ENCODE results near the gene C1orf167.

The C1orf167 gene

GRCh38 chr1:11735854-11736745 is 25.9 kb upstream of the C1orf167 start, which contains the start of gene AGTRAP:
Gene AGTRAP, plus strand, starts transcription at chr1:11736136. Its CDS starts 73 bp downstream, at chr1:11736209.
- in situ Hi-C loops (cut with MboI; ENCODE audit: low sequenced_read_pairs): no loop called here

GRCh38 chr1:11736746-11737639 is 25.0 kb upstream of the C1orf167 start:
- in situ Hi-C loops (cut with MboI; ENCODE audit: low sequenced_read_pairs): no loop called here

- in situ Hi-C loops (cut with MboI; ENCODE audit: low sequenced_read_pairs): no loop called here
Measured at GRCh38 chr1:11738096-11738495, 23.9 kb upstream of the C1orf167 start.

- in situ Hi-C loops (cut with MboI; ENCODE audit: low sequenced_read_pairs): no loop called here
Measured at GRCh38 chr1:11738783-11739182, 23.2 kb upstream of the C1orf167 start.

GRCh38 chr1:11740258-11741192 is 21.5 kb upstream of the C1orf167 start:
- in situ Hi-C loops (cut with MboI; ENCODE audit: low sequenced_read_pairs): no loop called here

- in situ Hi-C loops (cut with MboI; ENCODE audit: low sequenced_read_pairs): no loop called here
Measured at GRCh38 chr1:11741482-11741881, 20.5 kb upstream of the C1orf167 start.

GRCh38 chr1:11741919-11742558 is 20.0 kb upstream of the C1orf167 start:
- in situ Hi-C loops (cut with MboI; ENCODE audit: low sequenced_read_pairs): no loop called here

GRCh38 chr1:11744287-11744686 is 17.7 kb upstream of the C1orf167 start:
- in situ Hi-C loops (cut with MboI; ENCODE audit: low sequenced_read_pairs): no loop called here

GRCh38 chr1:11746092-11746491 is 15.9 kb upstream of the C1orf167 start:
- in situ Hi-C loops (cut with MboI; ENCODE audit: low sequenced_read_pairs): no loop called here

GRCh38 chr1:11746795-11747487 is 15.1 kb upstream of the C1orf167 start:
- in situ Hi-C loops (cut with MboI; ENCODE audit: low sequenced_read_pairs): no loop called here

- in situ Hi-C loops (cut with MboI; ENCODE audit: low sequenced_read_pairs): no loop called here
Measured at GRCh38 chr1:11748294-11749202, 13.4 kb upstream of the C1orf167 start.

- in situ Hi-C loops (cut with MboI; ENCODE audit: low sequenced_read_pairs): no loop called here
Measured at GRCh38 chr1:11749203-11749689, 12.7 kb upstream of the C1orf167 start.

- in situ Hi-C loops (cut with MboI; ENCODE audit: low sequenced_read_pairs): no loop called here
Measured at GRCh38 chr1:11749996-11750395, 12.0 kb upstream of the C1orf167 start.

GRCh38 chr1:11751087-11751486 is 10.9 kb upstream of the C1orf167 start:
- in situ Hi-C loops (cut with MboI; ENCODE audit: low sequenced_read_pairs): no loop called here

- in situ Hi-C loops (cut with MboI; ENCODE audit: low sequenced_read_pairs): no loop called here
Measured at GRCh38 chr1:11752359-11753088, 9.5 kb upstream of the C1orf167 start.

- in situ Hi-C loops (cut with MboI; ENCODE audit: low sequenced_read_pairs): no loop called here
Measured at GRCh38 chr1:11753555-11754208, 8.3 kb upstream of the C1orf167 start.

- in situ Hi-C loops (cut with MboI; ENCODE audit: low sequenced_read_pairs): no loop called here
Measured at GRCh38 chr1:11757047-11757446, 4.9 kb upstream of the C1orf167 start.

All from HL-60/S4 treated with phorbol 12-myristate 13-acetate at 8.2 ng/mL for 4 days and 3 days (cell line).